ENCODE results near the gene PTDSS2. TPM values are rescaled to one million over a fixed set of nuclear protein-coding genes. Genes with fewer than 3 reads are reported as not detected.

The PTDSS2 gene
- total and polyA plus RNA-seq, 2 of the 4 experiments (the other 2 are of a cell fraction), result 23.5 to 26.6 TPM

- Histone ChIP-seq H3K4ac (ENCODE audit: low read depth, low read length) (no peak overlapping the region), H2BK5ac (ENCODE audit: low read depth, low read length, poor library complexity, severe bottlenecking) (no peak overlapping the region), H2BK120ac (ENCODE audit: low read depth, low read length) (no peak overlapping the region), H3K9me3 (ENCODE audit: control insufficient read depth, insufficient read depth, low read length) (peaks cover 2% of the 10 kb centered on the region; the same call in 1 of the 2 replicates), H3K27me3 (ENCODE audit: control insufficient read depth, insufficient read depth, low read length) (no peaks in the 10 kb centered on the region), H4K91ac (ENCODE audit: insufficient read depth, low read depth, low read length) (no peak overlapping the region), H3K56ac (ENCODE audit: extremely low read depth, insufficient read depth, low read length) (no peak overlapping the region), H2AK9ac (replicated peaks; ENCODE audit: low read depth, low read length, poor library complexity) (no peak overlapping the region), H3K27ac (ENCODE audit: insufficient read depth, low read length) (no peak overlapping the region), H3K23ac (ENCODE audit: low read depth, low read length) (no peak overlapping the region), H3K79me1 (ENCODE audit: low read depth in 1 of 2, low read length in 2 of 2) (peaks cover 31 to 84% of the 10 kb centered on the region in 2 experiments), H3K18ac (ENCODE audit: low read depth, low read length) (no peak overlapping the region), H2AFZ (replicated peaks; ENCODE audit: low read length, poor library complexity) (no peak overlapping the region), H3K4me2 (ENCODE audit: low read depth, low read length) (no peak overlapping the region), H3K36me3 (ENCODE audit: control insufficient read depth, insufficient read depth, low read length) (peaks cover 54% of the 10 kb centered on the region), H3K4me3 (ENCODE audit: insufficient read depth, low read depth, low read length) (no peak overlapping the region), H3K9me1 (ENCODE audit: insufficient read depth, low read length) (peaks cover 12% of the 10 kb centered on the region), H2BK20ac (ENCODE audit: low read depth, low read length) (no peak overlapping the region), H4K5ac (ENCODE audit: low read depth, low read length) (no peak overlapping the region), H3K14ac (replicated peaks; ENCODE audit: low read depth, low read length) (no peak overlapping the region), H4K20me1 (ENCODE audit: insufficient read depth, low read length) (peaks cover 18% of the 10 kb centered on the region), H4K8ac (ENCODE audit: low read depth in 2 of 2, low read length in 2 of 2) (no peak overlapping the region), H2BK15ac (ENCODE audit: low read depth, low read length) (no peak overlapping the region), H3K4me1 (ENCODE audit: control insufficient read depth, insufficient read depth, low read length) (peaks cover 9% of the 10 kb centered on the region; the same call in 1 of the 2 replicates), H3K9ac (ENCODE audit: low read depth, low read length) (no peak overlapping the region), H2AK5ac (ENCODE audit: low read depth, low read length) (no peak overlapping the region)
- WGBS, 2 experiments (ENCODE audit: extremely low coverage in 2 of 2, insufficient read length in 1 of 2), result 93% methylated on average over 10 of the region's 24 CpGs; no CpG with 5 or more reads in 1 of the 2 experiments
- dilution Hi-C loops (cut with HindIII; ENCODE audit: low sequenced_read_pairs, unreplicated experiment) (no loop called here), in situ Hi-C loops (cut with MboI; ENCODE audit: low sequenced_read_pairs) (no loop called here), intact Hi-C loops (cut with micrococcal nuclease) (no loop called here)
- TF ChIP-seq, protein P1, sequence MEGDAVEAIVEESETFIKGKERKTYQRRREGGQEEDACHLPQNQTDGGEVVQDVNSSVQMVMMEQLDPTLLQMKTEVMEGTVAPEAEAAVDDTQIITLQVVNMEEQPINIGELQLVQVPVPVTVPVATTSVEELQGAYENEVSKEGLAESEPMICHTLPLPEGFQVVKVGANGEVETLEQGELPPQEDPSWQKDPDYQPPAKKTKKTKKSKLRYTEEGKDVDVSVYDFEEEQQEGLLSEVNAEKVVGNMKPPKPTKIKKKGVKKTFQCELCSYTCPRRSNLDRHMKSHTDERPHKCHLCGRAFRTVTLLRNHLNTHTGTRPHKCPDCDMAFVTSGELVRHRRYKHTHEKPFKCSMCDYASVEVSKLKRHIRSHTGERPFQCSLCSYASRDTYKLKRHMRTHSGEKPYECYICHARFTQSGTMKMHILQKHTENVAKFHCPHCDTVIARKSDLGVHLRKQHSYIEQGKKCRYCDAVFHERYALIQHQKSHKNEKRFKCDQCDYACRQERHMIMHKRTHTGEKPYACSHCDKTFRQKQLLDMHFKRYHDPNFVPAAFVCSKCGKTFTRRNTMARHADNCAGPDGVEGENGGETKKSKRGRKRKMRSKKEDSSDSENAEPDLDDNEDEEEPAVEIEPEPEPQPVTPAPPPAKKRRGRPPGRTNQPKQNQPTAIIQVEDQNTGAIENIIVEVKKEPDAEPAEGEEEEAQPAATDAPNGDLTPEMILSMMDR (conservative IDR thresholded peaks at IDR 0.05; ENCODE audit: low read depth, low read length), result no peak
- TF ChIP-seq CHD1 (IDR thresholded peaks at IDR 0.05; ENCODE audit: low read depth, low read length) (no peak), MXI1 (IDR thresholded peaks at IDR 0.05; ENCODE audit: borderline replicate concordance, low read depth, low read length) (no peak), RCOR1 (IDR thresholded peaks at IDR 0.05; ENCODE audit: insufficient replicate concordance, low read length) (no peak), POLR2A (IDR thresholded peaks at IDR 0.05; ENCODE audit: low read depth, low read length) (no peak), RAD21 (IDR thresholded peaks at IDR 0.05; ENCODE audit: low read length) (no peak), FOS (IDR thresholded peaks at IDR 0.05; ENCODE audit: low read depth, low read length) (no peak), BHLHE40 (IDR thresholded peaks at IDR 0.05; ENCODE audit: low read depth, low read length) (no peak), SMC3 (IDR thresholded peaks at IDR 0.05; ENCODE audit: low read depth, low read length) (no peak), ELK1 (IDR thresholded peaks at IDR 0.05; ENCODE audit: borderline replicate concordance, low read depth, low read length) (no peak), MAFK (IDR thresholded peaks at IDR 0.05; ENCODE audit: low read depth, low read length) (no peak), MAZ (IDR thresholded peaks at IDR 0.05; ENCODE audit: borderline replicate concordance, low read depth, low read length) (no peak), CEBPB (IDR thresholded peaks at IDR 0.05; ENCODE audit: low read depth, low read length) (no peak), RFX5 (IDR thresholded peaks at IDR 0.05; ENCODE audit: low read depth, low read length) (no peak), NFE2L2 (IDR thresholded peaks at IDR 0.05; ENCODE audit: low read depth, low read length) (no peak)
- TF ChIP-seq, protein P2, sequence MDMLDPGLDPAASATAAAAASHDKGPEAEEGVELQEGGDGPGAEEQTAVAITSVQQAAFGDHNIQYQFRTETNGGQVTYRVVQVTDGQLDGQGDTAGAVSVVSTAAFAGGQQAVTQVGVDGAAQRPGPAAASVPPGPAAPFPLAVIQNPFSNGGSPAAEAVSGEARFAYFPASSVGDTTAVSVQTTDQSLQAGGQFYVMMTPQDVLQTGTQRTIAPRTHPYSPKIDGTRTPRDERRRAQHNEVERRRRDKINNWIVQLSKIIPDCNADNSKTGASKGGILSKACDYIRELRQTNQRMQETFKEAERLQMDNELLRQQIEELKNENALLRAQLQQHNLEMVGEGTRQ (IDR thresholded peaks at IDR 0.05; ENCODE audit: low read depth, low read length), result no peak
- BruUV-seq (replicated peaks), result no TSS peak
- ATAC-seq (ENCODE audit: low read depth), result no peak
- CTCF ChIA-PET, result no interaction called here
- no peak for DNase-seq
- POLR2A ChIA-PET (ENCODE audit: unreplicated experiment), result no interaction called here
These were observed 51.1 kb downstream of the PTDSS2 start for GRCh38 chr11:501001-501682.
